ENCODE results near the gene ICE2. TPM values are rescaled to one million over a fixed set of nuclear protein-coding genes. Genes with fewer than 3 reads are reported as not detected.

Gene ICE2
- total RNA-seq, 1 experiment from 2014 or later: 76.7 TPM

DNA sequence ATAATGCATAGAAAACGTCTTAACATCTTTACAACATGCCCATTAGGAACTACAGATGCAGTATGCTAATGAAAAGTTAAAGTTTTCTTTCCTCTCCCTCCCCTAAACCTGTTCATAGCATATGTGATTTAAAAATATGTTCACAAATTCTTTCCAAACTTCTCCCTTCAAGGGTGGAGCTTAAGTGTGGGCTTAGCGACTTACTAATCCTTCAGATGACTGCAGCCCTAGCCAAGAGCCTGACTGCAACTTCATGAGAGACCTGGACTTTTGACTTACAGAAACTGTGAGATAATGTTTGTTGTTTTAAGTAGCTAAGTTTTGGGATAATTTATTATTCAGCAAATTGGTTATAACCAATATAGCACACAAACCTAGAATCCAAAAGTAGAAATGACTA is 59.2 kb downstream of the ICE2 start:
- intact Hi-C loops (cut with micrococcal nuclease; ENCODE audit: unreplicated experiment): no loop called here
- no peak for TF ChIP-seq CTCF (IDR thresholded peaks at IDR 0.05; ENCODE audit: unreplicated experiment)
- DNase-seq: no peak
- H3K4me3 Mint-ChIP-seq (ENCODE audit: low read depth, unreplicated experiment): no peak overlapping the region
- BruUV-seq (replicated peaks): no TSS peak
- CTCF ChIA-PET: no interaction called here
- H3K27me3 Mint-ChIP-seq (ENCODE audit: unreplicated experiment): no peaks in the 10 kb centered on the region
- H3K27ac Mint-ChIP-seq (ENCODE audit: unreplicated experiment): no peak overlapping the region
- peaks cover 47% of the 10 kb centered on the region for H3K4me1 Mint-ChIP-seq (ENCODE audit: low read depth, unreplicated experiment)
- peaks cover 11% of the 10 kb centered on the region for H3K36me3 Mint-ChIP-seq (ENCODE audit: insufficient read depth, unreplicated experiment)
- H3K9me3 Mint-ChIP-seq (ENCODE audit: low read depth, unreplicated experiment): no peaks in the 10 kb centered on the region

DNA sequence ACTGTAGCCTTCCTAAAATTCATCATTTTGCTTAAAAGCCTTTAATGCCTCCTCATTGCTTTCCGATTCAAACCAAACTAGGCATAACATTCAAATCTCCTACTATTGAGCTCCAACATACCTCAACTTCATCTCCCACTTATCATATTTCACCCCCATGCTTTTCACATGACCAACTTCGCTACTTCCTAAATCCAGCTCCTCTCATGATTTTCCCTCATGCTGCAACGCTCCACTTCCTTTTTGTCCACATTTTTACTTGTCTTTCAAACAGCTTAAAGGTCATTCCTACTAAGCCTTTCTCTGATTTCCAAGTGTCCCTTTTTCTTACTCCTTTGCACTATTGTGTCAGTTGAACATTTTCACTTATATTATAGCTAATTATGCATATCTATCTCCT is 60.8 kb downstream of the ICE2 start:
- Mint-ChIP-seq H3K4me3 (ENCODE audit: low read depth, unreplicated experiment) (no peak overlapping the region), H3K4me1 (ENCODE audit: low read depth, unreplicated experiment) (peaks cover 46% of the 10 kb centered on the region), H3K9me3 (ENCODE audit: low read depth, unreplicated experiment) (no peaks in the 10 kb centered on the region), H3K27me3 (ENCODE audit: unreplicated experiment) (no peaks in the 10 kb centered on the region), H3K27ac (ENCODE audit: unreplicated experiment) (no peak overlapping the region), H3K36me3 (ENCODE audit: insufficient read depth, unreplicated experiment) (peaks cover 13% of the 10 kb centered on the region)
- no peak for DNase-seq
- no peak for TF ChIP-seq CTCF (IDR thresholded peaks at IDR 0.05; ENCODE audit: unreplicated experiment)
- intact Hi-C loops (cut with micrococcal nuclease; ENCODE audit: unreplicated experiment): no loop called here
- CTCF ChIA-PET: no interaction called here
- BruUV-seq (replicated peaks): no TSS peak

GRCh38 chr15:60417112-60417511 is 61.8 kb downstream of the ICE2 start:
- no peaks in the 10 kb centered on the region for H3K27me3 Mint-ChIP-seq (ENCODE audit: unreplicated experiment)
- H3K4me3 Mint-ChIP-seq (ENCODE audit: low read depth, unreplicated experiment): no peak overlapping the region
- CTCF ChIA-PET: no interaction called here
- H3K27ac Mint-ChIP-seq (ENCODE audit: unreplicated experiment): peak overlapping the region; percentile 8
- TF ChIP-seq CTCF (IDR thresholded peaks at IDR 0.05; ENCODE audit: unreplicated experiment): no peak
- no peaks in the 10 kb centered on the region for H3K9me3 Mint-ChIP-seq (ENCODE audit: low read depth, unreplicated experiment)
- no peak for DNase-seq
- no TSS peak for BruUV-seq (replicated peaks)
- intact Hi-C loops (cut with micrococcal nuclease; ENCODE audit: unreplicated experiment): no loop called here
- H3K4me1 Mint-ChIP-seq (ENCODE audit: low read depth, unreplicated experiment): peaks cover 49% of the 10 kb centered on the region
- H3K36me3 Mint-ChIP-seq (ENCODE audit: insufficient read depth, unreplicated experiment): peaks cover 8% of the 10 kb centered on the region

- H3K27me3 Mint-ChIP-seq (ENCODE audit: unreplicated experiment): no peaks in the 10 kb centered on the region
- peaks cover 10% of the 10 kb centered on the region for H3K36me3 Mint-ChIP-seq (ENCODE audit: insufficient read depth, unreplicated experiment)
- BruUV-seq (replicated peaks): no TSS peak
- no peaks in the 10 kb centered on the region for H3K9me3 Mint-ChIP-seq (ENCODE audit: low read depth, unreplicated experiment)
- no peak for TF ChIP-seq CTCF (IDR thresholded peaks at IDR 0.05; ENCODE audit: unreplicated experiment)
- intact Hi-C loops (cut with micrococcal nuclease; ENCODE audit: unreplicated experiment): no loop called here
- DNase-seq: no peak
- H3K4me1 Mint-ChIP-seq (ENCODE audit: low read depth, unreplicated experiment): peaks cover 55% of the 10 kb centered on the region
- CTCF ChIA-PET: no interaction called here
- H3K27ac Mint-ChIP-seq (ENCODE audit: unreplicated experiment): peak overlapping the region; percentile 8
- H3K4me3 Mint-ChIP-seq (ENCODE audit: low read depth, unreplicated experiment): no peak overlapping the region
These were observed 62.5 kb downstream of the ICE2 start for GRCh38 chr15:60416484-60416883.

Measured in Calu3 (cell line).